GM10266 (cell line): ENCODE measurements around the gene CADM1.
A peak's percentile ranks its signal among the peaks of the same experiment; 100 is the strongest.

Experiments used
- DNase-seq: peaks from one replicate; pipeline ENCODE4 v3.0.0; 2012; ENCODE audit errors: extremely low spot score
- CTCF ChIP-seq: IDR thresholded peaks from 2 replicates; pipeline ENCODE4 v1.5.1; 2012; ENCODE audit warnings: mild to moderate bottlenecking, low read depth; ENCODE audit not compliant: control insufficient read depth, insufficient read depth; ENCODE audit errors: missing control alignments

CADM1 gene

DNA sequence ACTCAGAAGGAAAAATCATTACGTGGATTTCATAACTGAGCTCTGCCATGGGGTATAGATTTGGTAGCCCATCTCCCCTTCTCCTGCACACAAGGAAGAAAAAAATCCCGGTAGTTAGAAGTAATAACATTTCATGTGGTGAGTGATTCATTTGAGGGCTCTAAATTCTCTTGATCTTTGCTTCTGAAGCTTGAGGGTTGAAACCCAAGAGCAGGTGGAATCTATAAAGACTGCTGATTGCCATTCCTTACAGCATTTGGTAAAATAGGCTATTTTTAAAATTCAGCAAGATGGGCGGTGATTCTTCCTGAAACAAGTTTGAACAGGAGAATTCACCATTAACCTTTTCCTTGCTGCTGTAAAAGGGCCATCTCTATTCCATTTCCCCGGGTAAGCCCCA lies 266.1 kb downstream of the CADM1 start:
- no peak for TF ChIP-seq CTCF
- no peak for DNase-seq

GRCh38 chr11:115237578-115237977 lies 266.6 kb downstream of the CADM1 start:
- no peak for TF ChIP-seq CTCF
- DNase-seq, result no peak

DNA sequence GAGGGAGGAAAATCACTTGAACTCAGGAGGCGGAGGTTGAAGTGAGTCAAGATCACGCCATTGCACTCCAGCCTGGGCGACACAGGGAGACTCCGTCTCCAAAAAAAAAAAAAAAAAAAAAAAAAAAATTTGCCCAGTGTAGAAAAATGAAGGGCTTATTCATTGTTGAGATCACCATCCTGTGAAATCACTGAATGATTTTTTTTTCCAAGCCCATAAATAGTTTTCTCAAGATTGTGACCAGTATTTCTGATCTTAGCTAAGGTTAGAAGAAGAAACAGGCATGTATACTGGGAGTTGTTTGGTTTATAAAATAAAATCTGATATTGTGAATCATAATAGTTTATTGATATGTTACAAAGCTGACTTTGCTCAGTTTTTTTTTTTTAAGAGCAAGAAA lies 269.4 kb downstream of the CADM1 start:
- no peak for DNase-seq
- no peak for TF ChIP-seq CTCF

- DNase-seq, result no peak
- no peak for TF ChIP-seq CTCF
These were observed 277.7 kb downstream of the CADM1 start for GRCh38 chr11:115226556-115226955.

DNA sequence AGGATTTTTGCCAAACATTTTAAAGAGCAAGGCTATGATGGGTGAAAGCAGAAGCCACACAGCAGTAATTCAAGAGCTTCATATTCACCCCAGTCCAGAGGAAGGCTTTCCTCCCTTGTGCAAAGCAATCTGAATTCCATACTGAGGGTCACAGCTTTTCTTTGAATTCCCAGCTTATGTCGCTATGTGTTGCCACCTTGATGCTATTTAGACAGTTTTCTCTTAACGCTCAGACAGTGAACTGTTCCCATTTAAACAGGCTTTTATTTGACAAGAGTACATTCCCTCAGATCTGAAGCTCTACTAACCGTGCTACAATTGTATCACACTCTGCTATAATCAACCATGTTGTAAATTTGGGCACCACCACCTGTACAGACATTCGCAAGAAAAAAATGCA lies 279.7 kb downstream of the CADM1 start:
- TF ChIP-seq CTCF, result no peak

DNA sequence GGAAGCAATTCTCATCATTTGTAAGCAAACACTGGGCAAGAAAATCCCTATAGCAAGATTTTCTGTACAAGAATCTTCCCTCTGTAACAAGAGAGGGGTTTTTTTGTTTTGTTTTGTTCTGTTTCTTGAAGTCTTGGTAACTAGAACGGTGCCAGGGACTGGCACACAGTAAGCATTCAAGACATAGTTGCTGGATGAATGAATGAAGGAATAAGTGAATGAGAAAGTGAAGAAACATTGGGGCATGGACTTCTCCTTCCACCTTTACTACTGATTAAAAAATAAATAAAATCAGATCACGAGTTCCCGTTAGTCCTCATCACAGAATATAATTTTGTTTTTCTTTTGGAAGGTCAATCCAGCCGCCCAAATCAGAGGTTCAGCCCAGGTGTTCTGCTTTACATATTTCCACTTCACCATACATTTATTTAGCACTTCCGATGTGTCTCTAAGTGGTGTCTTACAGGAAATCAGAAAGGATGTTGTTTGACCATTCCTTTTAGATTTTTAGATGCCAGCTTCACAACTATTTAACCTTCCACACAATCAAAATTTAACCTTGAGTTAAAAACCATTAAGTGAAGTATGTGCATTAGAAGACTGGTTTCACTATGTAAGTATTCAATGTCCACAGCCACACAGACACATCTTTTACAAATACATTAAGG lies 281.2 kb downstream of the CADM1 start:
- no peak for DNase-seq
- no peak for TF ChIP-seq CTCF

More for the DNA sequence above, 279.7 kb downstream of the CADM1 start:
- no peak for DNase-seq

DNA sequence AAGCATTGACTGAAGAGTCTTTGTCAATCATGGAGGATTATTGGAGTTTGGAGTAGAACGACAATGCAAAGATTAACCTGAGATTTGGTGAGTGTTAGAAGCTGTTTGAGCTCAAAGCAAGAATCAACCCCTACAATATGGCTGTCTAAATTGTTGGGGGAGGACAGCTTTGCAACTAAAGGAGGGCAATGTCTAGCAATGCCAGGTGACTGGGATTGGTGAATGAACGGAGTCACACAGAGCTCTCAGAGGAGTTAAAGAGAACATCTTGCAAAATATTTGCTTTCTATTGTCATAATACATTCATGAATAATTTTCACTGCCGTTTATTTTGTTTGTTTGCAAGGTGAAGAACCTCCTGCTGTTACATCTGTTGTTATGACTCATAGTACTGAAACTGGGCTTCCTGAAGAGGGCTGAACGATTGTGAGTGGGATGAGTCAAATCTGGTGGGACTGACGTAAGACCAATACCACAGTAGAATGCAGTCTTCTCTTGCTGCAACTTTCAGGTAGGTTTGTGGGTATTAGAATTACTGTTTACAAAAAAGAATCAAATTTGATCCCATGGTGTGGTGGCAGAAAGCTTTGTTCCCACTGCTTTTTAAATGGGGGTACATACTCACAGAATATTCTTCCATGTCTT lies 281.9 kb downstream of the CADM1 start:
- DNase-seq, result peak; percentile 56
- TF ChIP-seq CTCF, result no peak
